WERI-Rb-1 (cell line): ENCODE measurements around the gene SRRM3.

ENCODE experiments used
- DNase-seq: peaks from one replicate; pipeline ENCODE4 v3.0.0-alpha.2; 2020
- H3K27ac ChIP-seq: fragments of 250-450 bp; sonication (Bioruptor Pico); 2 replicates; pipeline ENCODE4 v1.5.1; 2020; ENCODE audit warnings: mild to moderate bottlenecking, moderate library complexity
- H3K27me3 ChIP-seq: fragments of 250-450 bp; sonication (Bioruptor Pico); 2 replicates; pipeline ENCODE4 v1.5.1; 2021; ENCODE audit warnings: mild to moderate bottlenecking, low read depth, moderate library complexity; ENCODE audit not compliant: insufficient read depth, severe bottlenecking
- H3K36me3 ChIP-seq: fragments of 250-450 bp; sonication (Bioruptor Pico); 2 replicates; pipeline ENCODE4 v1.5.1; 2020; ENCODE audit warnings: mild to moderate bottlenecking, moderate library complexity
- H3K4me3 ChIP-seq: 2 replicates; pipeline ENCODE4 v1.5.1; 2011; ENCODE audit warnings: low read depth, mild to moderate bottlenecking, control low read depth, low read length
- H3K9me3 ChIP-seq: fragments of 250-450 bp; sonication (Bioruptor Pico); 2 replicates; pipeline ENCODE4 v1.5.1; 2021; ENCODE audit warnings: mild to moderate bottlenecking, moderate library complexity; ENCODE audit not compliant: severe bottlenecking
- CTCF ChIP-seq: IDR thresholded peaks from 2 replicates; pipeline ENCODE4 v1.5.1; 2011; ENCODE audit warnings: low read depth, mild to moderate bottlenecking, control low read depth, inconsistent platforms, low read length

The SRRM3 gene

GRCh38 chr7:76232698-76233097, 31.0 kb downstream of the SRRM3 start:
- Histone ChIP-seq H3K9me3 (no peaks in the 10 kb centered on the region), H3K27ac (no peak overlapping the region), H3K4me3 (no peak overlapping the region), H3K36me3 (peaks cover 11% of the 10 kb centered on the region), H3K27me3 (no peaks in the 10 kb centered on the region)
- peak; percentile 24 for DNase-seq
- no peak for TF ChIP-seq CTCF

GRCh38 chr7:76233538-76234281, 32.0 kb downstream of the SRRM3 start:
- TF ChIP-seq CTCF = no peak
- Histone ChIP-seq H3K9me3 (no peaks in the 10 kb centered on the region), H3K27me3 (no peaks in the 10 kb centered on the region), H3K27ac (peak overlapping the region; percentile 89), H3K36me3 (peaks cover 9% of the 10 kb centered on the region), H3K4me3 (no peak overlapping the region)
- peak; percentile 47 for DNase-seq

- no peaks in the 10 kb centered on the region for H3K9me3 ChIP-seq
- no peak for TF ChIP-seq CTCF
- H3K27me3 ChIP-seq = no peaks in the 10 kb centered on the region
- no peak for DNase-seq
- H3K27ac ChIP-seq = peak overlapping the region; percentile 89
- peaks cover 14% of the 10 kb centered on the region for H3K36me3 ChIP-seq
- H3K4me3 ChIP-seq = peak overlapping the region; percentile 38
These were observed 32.5 kb downstream of the SRRM3 start for GRCh38 chr7:76234282-76234584.

- Histone ChIP-seq H3K9me3 (no peaks in the 10 kb centered on the region), H3K4me3 (peak overlapping the region; percentile 38), H3K36me3 (peaks cover 22% of the 10 kb centered on the region), H3K27me3 (no peaks in the 10 kb centered on the region), H3K27ac (peak overlapping the region; percentile 89)
- TF ChIP-seq CTCF = no peak
- DNase-seq = peak; percentile 98
These were observed 33.3 kb downstream of the SRRM3 start for GRCh38 chr7:76234931-76235441.

GRCh38 chr7:76236224-76236623, 34.5 kb downstream of the SRRM3 start:
- Histone ChIP-seq H3K9me3 (peaks cover under 1% of the 10 kb centered on the region), H3K4me3 (no peak overlapping the region), H3K36me3 (peaks cover 26% of the 10 kb centered on the region), H3K27ac (no peak overlapping the region), H3K27me3 (no peaks in the 10 kb centered on the region)
- DNase-seq = no peak
- no peak for TF ChIP-seq CTCF

GRCh38 chr7:76238326-76238725, 36.6 kb downstream of the SRRM3 start:
- peak; percentile 73 for DNase-seq
- Histone ChIP-seq H3K9me3 (peaks cover 6% of the 10 kb centered on the region), H3K27me3 (no peaks in the 10 kb centered on the region), H3K4me3 (no peak overlapping the region), H3K36me3 (peaks cover 44% of the 10 kb centered on the region), H3K27ac (peak overlapping the region; percentile 55)
- TF ChIP-seq CTCF = no peak
